ENCODE data around the gene ERO1B.

DNA sequence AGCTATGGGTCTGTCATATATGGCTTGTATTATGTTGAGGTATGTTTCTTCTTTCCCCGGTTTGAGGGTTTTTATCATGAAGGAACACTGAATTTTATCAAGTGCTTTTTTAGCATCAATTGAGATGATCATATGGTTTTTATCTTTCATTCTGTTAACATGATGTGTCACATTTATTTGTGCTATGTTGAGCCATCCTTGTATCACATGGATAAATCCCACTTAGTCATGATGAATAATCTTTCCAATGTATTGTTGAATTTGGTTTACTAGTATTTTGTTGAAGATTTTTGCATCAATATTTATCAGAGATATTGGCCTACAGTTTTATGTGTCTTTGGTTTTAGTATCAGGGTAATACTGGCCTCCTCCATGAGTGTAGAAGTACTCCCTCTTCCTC is 77.7 kb downstream of the ERO1B start:
- TF ChIP-seq EP300 (IDR thresholded peaks at IDR 0.05; ENCODE audit: low read depth in 2 of 2, low read length in 2 of 2) (no peak), EP300 (CRISPR knock-in tag; IDR thresholded peaks at IDR 0.05; ENCODE audit: borderline replicate concordance) (no peak), FOXO4 (CRISPR knock-in tag; conservative IDR thresholded peaks at IDR 0.05) (no peak), ZNF260 (CRISPR knock-in tag; IDR thresholded peaks at IDR 0.05; ENCODE audit: borderline replicate concordance, low read depth) (no peak), PBX3 (CRISPR knock-in tag; IDR thresholded peaks at IDR 0.05; ENCODE audit: borderline replicate concordance) (no peak)
